Neuronal stem cell (in vitro differentiated cells): Measurements from ENCODE around the gene FAM83B.
"Not testable (repeated sequence)": the region's sequence is repeated elsewhere in the genome, so short reads cannot be mapped to it uniquely, and the experiment has no call there.

Experiments used
- DNase-seq: peaks from one replicate; pipeline ENCODE4 v3.0.0-alpha.2; 2013; ENCODE audit warnings: low spot score
- H2AFZ ChIP-seq: one replicate; pipeline ENCODE4 v1.6.1; 2013; ENCODE audit warnings: mild to moderate bottlenecking, low read length, inconsistent platforms
- H2AK5ac ChIP-seq: 2 replicates; pipeline ENCODE4 v1.6.1; 2013; ENCODE audit warnings: low read depth, mild to moderate bottlenecking, inconsistent platforms, low read length, moderate library complexity, mixed read lengths
- H2BK120ac ChIP-seq: 2 replicates; pipeline ENCODE4 v1.6.1; 2013; ENCODE audit warnings: low read depth, mild to moderate bottlenecking, inconsistent platforms, low read length, moderate library complexity, mixed read lengths
- H2BK12ac ChIP-seq: one replicate; pipeline ENCODE4 v1.6.1; 2013; ENCODE audit warnings: low read length, inconsistent platforms
- H2BK15ac ChIP-seq: 2 replicates; pipeline ENCODE4 v1.6.1; 2013; ENCODE audit warnings: mild to moderate bottlenecking, low read length, inconsistent platforms, mixed read lengths
- H2BK5ac ChIP-seq: one replicate; pipeline ENCODE4 v1.6.1; 2013; ENCODE audit warnings: inconsistent platforms, mild to moderate bottlenecking, low read length, moderate library complexity
- H3K14ac ChIP-seq: one replicate; pipeline ENCODE4 v1.6.1; 2013; ENCODE audit warnings: low read length, inconsistent platforms
- H3K18ac ChIP-seq: 2 replicates; pipeline ENCODE4 v1.6.1; 2013; ENCODE audit warnings: low read length, inconsistent platforms
- H3K23ac ChIP-seq: 2 replicates; pipeline ENCODE4 v1.6.1; 2013; ENCODE audit warnings: low read depth, mild to moderate bottlenecking, mixed read lengths, low read length, inconsistent platforms; ENCODE audit not compliant: poor library complexity
- H3K27ac ChIP-seq: replicated peaks from 3 replicates; pipeline ENCODE4 v1.5.1; 2013; ENCODE audit warnings: low read length, inconsistent platforms
- H3K27me3 ChIP-seq, 3 experiments: 2 replicates each; pipeline ENCODE4 v1.6.1; 2013; ENCODE audit warnings: low read length in 3 of 3, mild to moderate bottlenecking in 2 of 3, inconsistent platforms in 1 of 3, low read depth in 1 of 3, mixed read lengths in 1 of 3, moderate library complexity in 1 of 3; ENCODE audit not compliant: control insufficient read depth in 3 of 3, insufficient read depth in 3 of 3
- H3K36me3 ChIP-seq, 2 donors: replicated peaks in 1 of 2; 2 replicates each; pipeline ENCODE4 v1.6.1; 2013; ENCODE audit warnings: low read length in 2 of 2; ENCODE audit not compliant: control insufficient read depth in 2 of 2, insufficient read depth in 2 of 2
- H3K4ac ChIP-seq: 2 replicates; pipeline ENCODE4 v1.6.1; 2013; ENCODE audit warnings: inconsistent platforms, mild to moderate bottlenecking, low read length, moderate library complexity
- H3K4me1 ChIP-seq, 2 donors: 1 replicate in 1 of 2; 2 replicates in 1 of 2; pipeline ENCODE4 v1.6.1; 2013; ENCODE audit warnings: low read length in 2 of 2, low read depth in 1 of 2; ENCODE audit not compliant: control insufficient read depth in 2 of 2, insufficient read depth in 1 of 2
- H3K4me2 ChIP-seq: one replicate; pipeline ENCODE4 v1.6.1; 2013; ENCODE audit warnings: mild to moderate bottlenecking, low read length, inconsistent platforms; ENCODE audit not compliant: insufficient read depth, poor library complexity, severe bottlenecking
- H3K4me3 ChIP-seq, 2 donors: 2 replicates each; pipeline ENCODE4 v1.5.1; 2013; ENCODE audit warnings: low read length in 2 of 2, mild to moderate bottlenecking in 2 of 2, inconsistent platforms in 1 of 2, moderate library complexity in 1 of 2
- H3K79me1 ChIP-seq: one replicate; pipeline ENCODE4 v1.6.1; 2013; ENCODE audit warnings: low read depth, mild to moderate bottlenecking, inconsistent platforms, low read length, moderate library complexity
- H3K9ac ChIP-seq: one replicate; pipeline ENCODE4 v1.6.1; 2013; ENCODE audit warnings: mild to moderate bottlenecking, low read depth, low read length, inconsistent platforms; ENCODE audit not compliant: poor library complexity
- H3K9me3 ChIP-seq, 2 donors: replicated peaks in 1 of 2; 2 replicates each; pipeline versions ENCODE3 to v1.6.1; 2013; ENCODE audit warnings: low read length in 2 of 2, mild to moderate bottlenecking in 2 of 2, inconsistent platforms in 1 of 2, low read depth in 1 of 2, mixed read lengths in 1 of 2, moderate library complexity in 1 of 2; ENCODE audit not compliant: control insufficient read depth in 2 of 2, insufficient read depth in 1 of 2
- H4K8ac ChIP-seq: one replicate; pipeline ENCODE4 v1.6.1; 2013; ENCODE audit warnings: low read depth, mild to moderate bottlenecking, inconsistent platforms, low read length, moderate library complexity
- H4K91ac ChIP-seq: one replicate; pipeline ENCODE4 v1.6.1; 2013; ENCODE audit warnings: low read length, low read depth, mild to moderate bottlenecking, inconsistent platforms; ENCODE audit not compliant: poor library complexity
- WGBS, 2 donors: extraction: QIAGEN DNeasy Blood & Tissue Kit; methylation state at CpG; one replicate each; pipeline ENCODE4 v1.1.7; 2013; ENCODE audit warnings: missing lambda C conversion rate in 2 of 2, mixed read lengths in 1 of 2; ENCODE audit not compliant: insufficient read length in 2 of 2, insufficient replicate concordance in 1 of 2; ENCODE audit errors: extremely low coverage in 2 of 2; 5-methylcytosine and 5-hydroxymethylcytosine counted together

The FAM83B gene

DNA sequence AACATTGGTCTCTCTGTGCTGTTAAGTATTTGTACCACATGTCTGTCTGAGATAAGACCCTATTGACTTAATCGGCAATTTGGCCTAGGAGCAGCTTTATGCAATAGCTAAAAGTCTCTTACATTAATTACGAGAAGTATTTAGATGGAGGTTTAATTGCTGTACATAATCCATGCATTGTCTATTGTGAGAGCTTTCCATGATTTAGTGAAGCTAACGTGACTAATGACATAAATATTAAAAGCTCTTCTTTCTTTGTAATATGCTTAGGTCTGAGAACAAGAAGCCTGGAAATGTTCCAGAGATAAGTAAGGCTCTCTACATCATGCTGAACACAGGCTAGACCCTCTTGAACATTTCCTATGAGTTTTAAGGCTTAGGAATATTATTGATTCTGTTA is 32.7 kb upstream of the FAM83B start:
- Histone ChIP-seq H2BK5ac (no peak overlapping the region), H3K9me3 (no peaks in the 10 kb centered on the region), H3K18ac (no peak overlapping the region), H3K23ac (no peak overlapping the region), H3K4me1 (no peaks in the 10 kb centered on the region), H4K91ac (no peak overlapping the region), H4K8ac (no peak overlapping the region), H3K4me2 (no peak overlapping the region), H3K27ac (no peak overlapping the region), H2BK15ac (no peak overlapping the region), H3K14ac (no peak overlapping the region), H3K79me1 (no peaks in the 10 kb centered on the region), H2BK12ac (no peak overlapping the region), H2AFZ (no peak overlapping the region), H3K9ac (no peak overlapping the region), H2BK120ac (no peak overlapping the region), H3K36me3 (no peaks in the 10 kb centered on the region), H3K27me3 (no peaks in the 10 kb centered on the region), H2AK5ac (no peak overlapping the region), H3K4me3 (no peak overlapping the region), H3K4ac (no peak overlapping the region)
- DNase-seq = no peak
- no CpG with 5 or more reads among the region's 3 CpGs for WGBS, 2 donors

DNA sequence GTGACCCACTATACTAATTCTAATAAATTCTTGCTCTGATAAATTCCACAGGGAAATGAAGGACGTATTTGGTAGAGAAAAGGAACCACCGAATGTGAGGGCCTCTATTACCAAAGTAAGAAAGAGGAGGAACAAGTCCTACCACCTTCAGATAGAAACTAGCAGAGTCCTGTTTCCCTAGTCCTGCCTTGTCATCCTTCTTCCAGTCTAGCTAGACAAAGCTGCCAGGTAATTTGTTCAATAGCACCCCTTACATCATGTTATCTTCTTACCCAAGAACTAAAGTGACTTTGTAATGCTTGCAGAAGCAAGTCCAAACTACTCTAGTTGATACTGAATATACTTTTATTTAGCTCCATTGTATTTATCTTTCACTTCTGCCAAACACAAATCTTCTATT is 29.3 kb upstream of the FAM83B start:
- H2BK15ac ChIP-seq = no peak overlapping the region
- H3K14ac ChIP-seq = no peak overlapping the region
- no peaks in the 10 kb centered on the region for H3K9me3 ChIP-seq
- H3K23ac ChIP-seq = no peak overlapping the region
- no peak overlapping the region for H3K18ac ChIP-seq
- no peak overlapping the region for H2AK5ac ChIP-seq
- DNase-seq = no peak
- no peak overlapping the region for H3K27ac ChIP-seq
- no peak overlapping the region for H3K9ac ChIP-seq
- no peak overlapping the region for H3K4me2 ChIP-seq
- no peak overlapping the region for H3K4me3 ChIP-seq
- H2BK120ac ChIP-seq = no peak overlapping the region
- no peak overlapping the region for H2BK5ac ChIP-seq
- H3K79me1 ChIP-seq = no peaks in the 10 kb centered on the region
- no peak overlapping the region for H4K91ac ChIP-seq
- H4K8ac ChIP-seq = no peak overlapping the region
- H2BK12ac ChIP-seq = no peak overlapping the region
- no peak overlapping the region for H2AFZ ChIP-seq
- H3K36me3 ChIP-seq = no peaks in the 10 kb centered on the region
- H3K4me1 ChIP-seq = no peaks in the 10 kb centered on the region
- H3K27me3 ChIP-seq = no peaks in the 10 kb centered on the region
- H3K4ac ChIP-seq = no peak overlapping the region
- no CpG with 5 or more reads among the region's 2 CpGs for WGBS, 2 donors

DNA sequence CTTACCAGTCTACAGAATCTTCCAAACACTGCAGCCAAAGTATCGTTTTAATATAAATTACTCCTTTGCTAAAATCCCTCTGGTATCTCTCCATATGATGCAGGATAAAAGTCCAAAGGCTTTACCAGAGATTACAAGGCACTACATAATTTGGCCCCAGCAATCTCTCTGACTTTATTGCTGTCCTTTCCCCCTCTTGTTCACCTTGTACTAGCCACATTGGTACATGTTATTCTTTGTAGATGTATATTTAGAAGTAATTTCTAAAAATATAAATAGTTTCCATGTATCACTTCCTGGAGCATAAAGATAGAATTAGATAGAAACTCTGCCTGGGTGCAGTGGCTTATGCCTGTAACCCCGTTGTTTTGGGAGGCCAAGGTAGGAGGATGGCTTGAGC is 28.7 kb upstream of the FAM83B start:
- Histone ChIP-seq H3K79me1 (no peaks in the 10 kb centered on the region), H3K36me3 (no peaks in the 10 kb centered on the region), H2AFZ (no peak overlapping the region), H2BK15ac (no peak overlapping the region), H3K18ac (no peak overlapping the region), H3K27ac (no peak overlapping the region), H4K91ac (no peak overlapping the region), H2BK5ac (no peak overlapping the region), H3K4me2 (no peak overlapping the region), H3K23ac (no peak overlapping the region), H3K27me3 (no peaks in the 10 kb centered on the region), H3K9ac (no peak overlapping the region), H3K14ac (no peak overlapping the region), H2AK5ac (no peak overlapping the region), H3K4ac (no peak overlapping the region), H2BK120ac (no peak overlapping the region), H3K4me1 (no peaks in the 10 kb centered on the region), H3K4me3 (no peak overlapping the region), H2BK12ac (no peak overlapping the region), H3K9me3 (no peaks in the 10 kb centered on the region), H4K8ac (no peak overlapping the region)
- no CpG with 5 or more reads among the region's 2 CpGs for WGBS, 2 donors
- no peak for DNase-seq

DNA sequence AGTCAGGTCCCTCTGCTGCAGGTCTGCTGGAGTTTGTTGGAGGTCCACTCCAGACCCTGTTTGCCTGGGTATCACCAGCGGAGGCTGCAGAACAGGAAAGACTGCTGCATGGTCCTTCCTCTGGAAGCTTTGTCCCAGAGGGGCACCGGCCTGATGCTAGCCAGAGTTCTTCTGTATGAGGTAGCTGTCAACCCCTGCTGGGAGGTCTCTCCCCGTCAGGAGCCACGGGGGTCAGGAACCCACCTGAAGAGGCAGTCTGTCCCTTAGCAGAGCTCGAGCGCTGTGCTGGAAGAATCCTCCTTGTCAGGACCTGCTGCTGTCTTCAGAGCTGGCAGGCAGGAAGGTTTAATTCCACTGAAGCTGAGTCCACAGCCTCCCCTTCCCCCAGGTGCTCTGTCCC is 22.3 kb upstream of the FAM83B start:
- not testable (repeated sequence) for H3K79me1 ChIP-seq, H3K4me2 ChIP-seq, H2BK15ac ChIP-seq, H4K8ac ChIP-seq, H3K27me3 ChIP-seq, H3K27ac ChIP-seq, H3K18ac ChIP-seq, H2BK12ac ChIP-seq, H3K23ac ChIP-seq, H3K4me3 ChIP-seq, H3K4me1 ChIP-seq, H3K14ac ChIP-seq, H2AK5ac ChIP-seq, H3K9ac ChIP-seq, DNase-seq, H2BK5ac ChIP-seq, H3K4ac ChIP-seq, H3K36me3 ChIP-seq, H2BK120ac ChIP-seq, H4K91ac ChIP-seq, H3K9me3 ChIP-seq
- H2AFZ ChIP-seq = peak overlapping the region; percentile 59
- no CpG with 5 or more reads among the region's 6 CpGs for WGBS, 2 donors
